ENCODE results near the gene HSCB. TPM values are rescaled to one million over a fixed set of nuclear protein-coding genes. Genes with fewer than 3 reads are reported as not detected.

Gene HSCB
- total RNA-seq, 1 donor from 2014 or later, result 0.85 TPM

GRCh38 chr22:28768701-28769393, 27.0 kb downstream of the HSCB start:
- no peak for TF ChIP-seq CTCF (IDR thresholded peaks at IDR 0.05)
- no peak overlapping the region for H3K27ac ChIP-seq
- H3K27me3 ChIP-seq, result no peaks in the 10 kb centered on the region
- DNase-seq (ENCODE audit: low spot score in 2 of 2), result no peak
- no peak overlapping the region for H3K4me3 ChIP-seq
- H3K36me3 ChIP-seq, result no peaks in the 10 kb centered on the region
- no peaks in the 10 kb centered on the region for H3K4me1 ChIP-seq
- no peaks in the 10 kb centered on the region for H3K9me3 ChIP-seq
- intact Hi-C loops (cut with DNase I), result no loop called here

- Histone ChIP-seq H3K36me3 (no peaks in the 10 kb centered on the region), H3K4me1 (peaks cover 3 to 6% of the 10 kb centered on the region in 2 donors), H3K27me3 (no peaks in the 10 kb centered on the region), H3K27ac (no peak overlapping the region), H3K4me3 (no peak overlapping the region), H3K9me3 (no peaks in the 10 kb centered on the region)
- no peak for DNase-seq (ENCODE audit: low spot score in 2 of 2)
- TF ChIP-seq CTCF (IDR thresholded peaks at IDR 0.05), result no peak
- intact Hi-C loops (cut with DNase I), result loop anchor here (10.0 kb wide), 1 partner anchor 95 kb away; the partner anchor contains the start of gene TTC28
These were observed 27.7 kb downstream of the HSCB start for GRCh38 chr22:28769394-28770085.

- H3K4me1 ChIP-seq, result peaks cover 3 to 10% of the 10 kb centered on the region in 2 donors
- H3K27ac ChIP-seq, result peak overlapping the region in 1 of 2 donors; percentile 5
- no peaks in the 10 kb centered on the region for H3K9me3 ChIP-seq
- peaks cover 7 to 13% of the 10 kb centered on the region in 2 donors for H3K36me3 ChIP-seq
- no peak for TF ChIP-seq CTCF (IDR thresholded peaks at IDR 0.05)
- no peak for DNase-seq (ENCODE audit: low spot score in 2 of 2)
- H3K27me3 ChIP-seq, result no peaks in the 10 kb centered on the region
- no peak overlapping the region for H3K4me3 ChIP-seq
- intact Hi-C loops (cut with DNase I), result loop anchor here (10.0 kb wide), 1 partner anchor 96 kb away; the partner anchor contains the start of gene TTC28
These were observed 29.5 kb downstream of the HSCB start for GRCh38 chr22:28771195-28771791.

- Histone ChIP-seq H3K27ac (peak within 1 kb of the TSS; percentile 95 to 98), H3K27me3 (no peaks in the 10 kb centered on the region), H3K4me1 (peaks cover 3 to 10% of the 10 kb centered on the region in 2 donors), H3K9me3 (no peaks in the 10 kb centered on the region), H3K4me3 (peak within 1 kb of the TSS; percentile 90), H3K36me3 (peaks cover 7 to 23% of the 10 kb centered on the region in 2 donors)
- peak; percentile 86 to 97 for DNase-seq (ENCODE audit: low spot score in 2 of 2)
- intact Hi-C loops (cut with DNase I), result loop anchor here (1.0 to 10.0 kb wide), 5 partner anchors 27 to 110 kb away; partner anchors contain the start of genes HSCB, TTC28, XBP1 and ZNRF3
- peak in 1 of 3 experiments; percentile 81 for TF ChIP-seq CTCF (IDR thresholded peaks at IDR 0.05)
These were observed 31.0 kb downstream of the HSCB start, which contains the start of gene CCDC117 for GRCh38 chr22:28772633-28773460. Gene CCDC117 (plus strand): TSS chr22:28772695. CDS start chr22:28772850, 155 bp downstream.

GRCh38 chr22:28773461-28773867, 31.6 kb downstream of the HSCB start:
- DNase-seq (ENCODE audit: low spot score in 2 of 2), result no peak
- peaks cover 3 to 10% of the 10 kb centered on the region in 2 donors for H3K4me1 ChIP-seq
- no peak for TF ChIP-seq CTCF (IDR thresholded peaks at IDR 0.05)
- peak overlapping the region; percentile 90 for H3K4me3 ChIP-seq
- peaks cover 7 to 28% of the 10 kb centered on the region in 2 donors for H3K36me3 ChIP-seq
- H3K9me3 ChIP-seq, result no peaks in the 10 kb centered on the region
- H3K27ac ChIP-seq, result peak overlapping the region; percentile 95 to 98
- intact Hi-C loops (cut with DNase I), result loop anchor here (1.0 to 10.0 kb wide), 3 partner anchors 27 to 99 kb away; partner anchors contain the start of genes TTC28 and XBP1
- no peaks in the 10 kb centered on the region for H3K27me3 ChIP-seq

All from ascending aorta (tissue), 2 donors.